HG03565 (cell line): ENCODE measurements around the gene INTS14.
"Not testable (repeated sequence)": the region's sequence is repeated elsewhere in the genome, so short reads cannot be mapped to it uniquely, and the experiment has no call there.

ENCODE experiments used
- ATAC-seq: cut with Tn5 transposase; IDR thresholded peaks from one replicate; pipeline ENCODE4 v1.9.1; 2021; ENCODE audit warnings: mild to moderate bottlenecking, moderate library complexity; ENCODE audit not compliant: unreplicated experiment

The INTS14 gene

GRCh38 chr15:65631503-65631902 is 20.6 kb upstream of the INTS14 start:
- no peak for ATAC-seq

DNA sequence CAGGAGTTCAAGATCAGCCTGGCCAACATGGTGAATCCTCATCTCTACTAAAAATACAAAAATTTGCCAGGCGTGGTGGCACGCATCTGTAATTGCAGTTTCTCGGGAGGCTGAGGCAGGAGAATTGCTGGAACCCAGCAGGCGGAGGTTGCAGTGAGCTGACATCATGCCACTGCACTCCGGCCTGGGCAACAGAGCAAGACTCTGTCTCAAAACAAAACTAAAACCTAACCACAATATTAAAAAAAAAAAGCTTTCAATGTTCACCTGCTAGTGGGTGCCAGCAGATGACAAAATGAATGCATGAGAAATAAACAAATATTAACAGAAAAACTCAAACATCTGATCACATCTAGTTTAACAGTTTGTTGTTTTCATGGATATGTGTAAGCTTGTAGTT is 19.8 kb upstream of the INTS14 start:
- ATAC-seq, result peak; percentile 43

DNA sequence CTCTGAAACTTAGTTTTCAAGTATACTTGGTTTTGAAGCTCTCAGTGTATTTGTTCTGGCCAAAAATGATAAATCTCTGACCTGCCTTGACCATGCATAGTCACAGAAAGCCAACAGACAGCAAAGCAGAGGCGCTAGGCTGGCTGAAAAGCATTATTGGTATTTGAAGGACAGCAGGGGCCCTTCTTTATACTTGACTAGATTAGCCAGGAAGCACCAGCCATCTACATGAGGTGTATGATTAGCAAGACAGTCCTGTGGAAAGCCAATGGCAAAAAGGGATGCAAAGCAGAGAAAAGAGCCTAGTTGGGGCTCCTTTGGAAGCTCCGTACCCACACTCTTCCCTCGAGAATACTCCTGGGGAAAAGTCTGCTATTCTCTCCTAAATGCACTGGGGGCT is 18.6 kb upstream of the INTS14 start:
- ATAC-seq, result no peak

DNA sequence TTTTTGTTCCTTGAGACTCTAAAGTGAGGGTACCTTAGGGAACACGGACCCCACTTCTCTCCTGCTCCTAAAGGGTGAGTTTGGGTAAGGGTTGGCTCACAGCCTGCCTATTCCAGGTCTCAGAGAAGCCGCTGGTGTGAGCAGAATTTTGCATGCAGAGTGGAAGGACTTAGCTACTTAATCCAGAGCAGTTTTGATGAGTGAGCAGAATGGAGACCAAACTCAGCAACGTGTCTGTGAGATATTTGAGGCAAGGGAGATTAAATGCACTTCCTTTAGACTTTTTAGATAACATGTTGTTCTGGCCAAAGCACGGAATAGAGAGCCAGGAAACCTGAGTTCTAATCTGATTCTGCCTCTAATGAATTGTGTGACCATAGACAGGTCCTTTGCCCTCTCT is 15.9 kb upstream of the INTS14 start:
- no peak for ATAC-seq

DNA sequence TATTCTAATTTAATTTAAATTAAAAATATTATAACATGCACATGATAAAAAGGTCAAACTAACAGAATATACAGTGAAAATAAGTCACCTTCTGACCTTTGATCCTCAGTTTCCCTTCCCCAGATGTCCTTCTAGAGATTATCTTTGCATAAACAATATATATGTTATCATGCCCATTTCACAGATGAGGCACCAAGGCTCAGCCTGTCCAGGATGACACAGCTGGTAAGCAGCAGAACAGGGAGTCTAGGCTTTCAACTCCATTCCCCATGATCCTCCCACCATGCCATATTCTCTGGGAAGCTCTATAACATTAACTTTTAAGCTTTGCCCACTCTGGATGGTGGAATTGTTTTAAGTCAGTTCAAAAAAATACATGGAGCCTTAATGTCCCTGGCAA is 12.2 kb upstream of the INTS14 start:
- ATAC-seq, result no peak

DNA sequence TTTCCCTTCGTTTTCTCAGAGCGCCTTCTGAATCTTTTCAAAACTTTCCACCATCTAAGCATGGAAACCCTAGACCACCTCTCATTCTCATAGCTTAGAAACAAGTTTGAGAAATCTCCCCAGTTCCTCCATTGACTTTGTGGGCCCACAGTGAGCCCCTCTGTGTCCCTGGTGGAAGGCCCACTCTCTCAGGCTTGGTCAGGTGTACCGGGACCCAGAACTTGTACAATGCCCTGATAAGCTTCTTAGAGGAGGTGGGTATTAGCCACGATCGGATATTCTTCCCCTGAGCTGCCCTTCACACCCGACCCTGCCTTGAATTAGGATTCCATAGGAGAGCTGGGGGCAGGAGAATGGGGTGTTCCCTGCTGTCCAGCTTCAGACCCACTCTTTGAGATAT is 10.7 kb upstream of the INTS14 start, which contains the start of gene SLC24A1:
TSS of gene SLC24A1 (plus strand) at position 301 of the 400 bp plus-strand sequence. CDS start 2,143 bp downstream, outside the sequence.
- no peak for ATAC-seq

GRCh38 chr15:65620833-65621232 is 9.9 kb upstream of the INTS14 start:
- no peak for ATAC-seq

DNA sequence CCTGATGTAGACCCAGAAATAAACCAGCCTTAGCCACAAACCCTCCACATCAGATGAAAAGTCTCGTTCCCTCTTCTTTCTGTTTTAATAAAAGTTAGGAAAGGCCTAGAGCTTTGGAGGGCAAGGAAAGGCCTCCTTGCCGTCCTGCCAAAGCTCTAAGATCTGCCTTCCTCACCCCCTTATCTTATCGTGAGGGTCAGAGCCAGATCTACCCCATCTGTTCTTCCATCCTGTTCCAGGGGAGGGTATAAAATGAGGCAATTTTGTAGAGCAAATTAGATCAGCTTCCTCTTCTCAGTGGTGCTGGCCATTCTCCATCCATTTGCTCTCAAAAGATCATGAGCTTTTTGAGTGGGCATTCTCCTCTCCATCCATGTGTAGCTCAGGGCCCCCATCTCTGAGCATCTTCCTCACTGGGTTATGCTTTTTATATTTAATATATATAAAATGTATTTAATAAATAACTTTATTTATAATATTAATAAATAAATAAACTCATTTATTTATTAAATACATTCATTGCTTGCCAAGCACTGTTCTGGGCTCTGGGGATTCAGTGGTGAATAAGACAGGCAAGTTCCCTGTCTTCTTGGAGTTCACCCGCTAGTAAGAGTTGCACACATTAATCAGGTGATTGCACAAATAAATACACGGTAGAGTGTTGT is 8.8 kb upstream of the INTS14 start:
- no peak for ATAC-seq

GRCh38 chr15:65618560-65619109 is 7.7 kb upstream of the INTS14 start:
- ATAC-seq, result no peak

GRCh38 chr15:65615887-65616286 is 5.0 kb upstream of the INTS14 start:
- ATAC-seq, result not testable (repeated sequence)

DNA sequence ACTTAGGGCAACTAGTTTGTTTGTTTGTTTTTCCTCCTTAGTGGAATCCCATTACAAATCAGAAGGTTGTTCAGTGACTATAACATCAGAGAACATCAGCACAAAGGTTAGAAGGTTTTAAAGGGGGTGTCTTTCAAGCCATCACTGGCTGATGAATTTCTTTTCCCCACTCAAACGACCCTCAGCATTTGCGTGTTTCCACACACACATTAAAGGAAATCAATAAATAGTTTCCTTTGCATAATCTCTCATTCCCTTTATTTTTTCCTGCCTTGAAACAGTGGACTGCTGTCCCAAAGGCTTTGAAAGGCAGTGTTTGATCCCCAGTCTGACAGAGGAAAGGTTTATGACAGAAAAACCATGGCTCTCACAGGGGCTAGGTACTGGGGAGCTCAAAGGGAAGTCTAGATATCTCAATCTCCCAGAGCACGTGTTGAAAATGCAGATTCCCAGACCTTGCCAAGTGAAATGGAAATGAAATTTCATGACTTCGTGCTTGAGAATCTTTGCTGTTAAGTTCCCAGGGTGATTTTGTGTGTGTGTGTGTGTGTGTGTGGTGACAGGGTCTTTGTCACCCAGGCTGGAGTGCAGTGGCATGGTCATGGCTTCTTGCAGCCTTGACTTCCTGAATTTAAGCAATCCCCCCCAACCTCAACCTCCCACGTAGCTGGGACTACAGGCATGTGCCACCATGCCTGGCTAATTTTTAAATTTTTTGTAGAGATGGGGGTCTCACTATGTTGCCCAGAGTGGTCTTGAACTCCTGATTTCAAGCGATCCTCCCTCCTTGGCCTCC is 2.2 kb upstream of the INTS14 start:
- ATAC-seq, result no peak

- ATAC-seq, result no peak
Measured at GRCh38 chr15:65612616-65612946, 1.6 kb upstream of the INTS14 start.

GRCh38 chr15:65611888-65612615 is 1.1 kb upstream of the INTS14 start:
- no peak for ATAC-seq

GRCh38 chr15:65603559-65603958 is 7.4 kb downstream of the INTS14 start:
- ATAC-seq, result no peak

DNA sequence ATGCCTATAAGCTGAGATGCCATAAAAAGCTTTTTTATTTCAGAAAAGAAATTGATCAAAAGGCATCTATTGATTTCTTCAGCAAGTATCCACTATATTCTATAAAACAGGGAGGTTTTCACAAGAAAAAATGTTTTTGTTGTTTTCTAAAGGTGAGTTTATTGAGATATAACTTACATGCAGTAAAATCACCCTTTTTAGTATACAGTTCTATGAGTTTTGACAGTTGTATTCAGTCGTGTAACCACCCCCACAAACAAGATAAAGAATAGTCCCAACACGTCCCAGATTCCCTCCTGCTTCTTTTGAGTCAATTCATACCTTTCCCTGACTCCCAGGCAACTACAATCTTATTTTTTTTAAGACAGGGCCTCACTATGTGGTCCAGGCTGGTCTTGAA is 7.8 kb downstream of the INTS14 start:
- no peak for ATAC-seq

- ATAC-seq, result no peak
Measured at GRCh38 chr15:65599677-65600076, 11.3 kb downstream of the INTS14 start.

DNA sequence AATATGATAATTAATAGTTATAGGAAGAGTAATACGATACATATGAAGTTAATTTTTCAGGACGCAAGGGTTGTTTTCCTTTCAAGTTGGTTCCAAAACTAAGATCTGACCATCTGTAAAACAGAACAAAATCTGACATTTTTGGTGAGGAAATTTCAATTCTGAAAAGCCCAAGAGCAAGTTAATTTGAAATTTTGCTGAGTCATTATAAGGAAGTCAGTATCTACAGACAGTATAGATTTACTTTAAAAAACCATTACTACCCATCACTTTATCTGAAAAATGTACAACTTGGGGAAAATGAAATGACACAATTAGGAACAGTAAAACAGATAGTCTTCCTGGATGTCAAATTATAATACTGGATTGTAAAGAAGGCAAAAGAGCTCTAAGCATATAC is 12.5 kb downstream of the INTS14 start:
- ATAC-seq, result no peak

- no peak for ATAC-seq
Measured at GRCh38 chr15:65595960-65596359, 15.0 kb downstream of the INTS14 start.

DNA sequence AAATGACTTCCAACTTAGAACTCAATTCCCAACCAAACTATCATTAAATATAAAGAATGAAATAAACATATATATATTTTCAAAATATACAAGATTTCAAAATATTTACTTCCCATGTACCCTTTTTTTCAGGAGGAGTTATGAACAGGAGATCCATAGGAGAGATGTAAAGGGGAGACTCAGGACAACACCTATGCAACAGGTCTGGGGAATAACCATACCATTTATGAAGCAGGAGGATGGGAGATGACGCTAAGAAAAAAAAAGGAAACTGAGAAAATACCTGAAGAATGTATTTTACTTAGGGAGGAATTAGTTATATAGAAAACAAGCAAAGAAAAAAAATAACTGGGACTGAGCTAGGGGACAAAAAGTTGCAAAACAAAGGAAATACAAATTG is 23.8 kb downstream of the INTS14 start:
- no peak for ATAC-seq

GRCh38 chr15:65584241-65584640 is 26.7 kb downstream of the INTS14 start:
- no peak for ATAC-seq

DNA sequence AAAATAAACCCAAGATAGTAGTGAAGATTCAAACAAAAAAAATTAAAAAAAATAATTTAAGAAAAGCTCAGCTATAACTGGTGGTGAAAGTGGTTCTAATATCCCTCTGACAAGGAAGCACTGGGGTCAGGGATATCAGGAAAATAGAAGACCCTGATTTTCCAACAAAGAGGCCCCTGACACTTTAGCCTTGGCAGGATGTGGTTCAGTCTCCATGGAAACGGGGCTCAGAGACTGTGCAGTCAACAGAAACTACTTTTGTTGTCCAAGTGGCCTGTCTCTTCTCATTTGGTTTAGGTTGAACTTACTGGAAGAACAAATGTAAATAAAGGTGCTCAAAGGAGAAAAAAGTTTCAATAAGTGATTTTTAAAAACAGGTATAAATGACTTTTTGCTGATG is 27.2 kb downstream of the INTS14 start:
- ATAC-seq, result no peak

- ATAC-seq, result no peak
Measured at GRCh38 chr15:65580287-65580686, 30.6 kb downstream of the INTS14 start.
